LNCAP (cell line): ENCODE data around the gene RHBDL2.

Experiments
- CTCF ChIP-seq: fragments of 450-650 bp; IDR thresholded peaks from 2 replicates; pipeline ENCODE4 v1.5.1; 2017; ENCODE audit warnings: mild to moderate bottlenecking

The RHBDL2 gene

DNA sequence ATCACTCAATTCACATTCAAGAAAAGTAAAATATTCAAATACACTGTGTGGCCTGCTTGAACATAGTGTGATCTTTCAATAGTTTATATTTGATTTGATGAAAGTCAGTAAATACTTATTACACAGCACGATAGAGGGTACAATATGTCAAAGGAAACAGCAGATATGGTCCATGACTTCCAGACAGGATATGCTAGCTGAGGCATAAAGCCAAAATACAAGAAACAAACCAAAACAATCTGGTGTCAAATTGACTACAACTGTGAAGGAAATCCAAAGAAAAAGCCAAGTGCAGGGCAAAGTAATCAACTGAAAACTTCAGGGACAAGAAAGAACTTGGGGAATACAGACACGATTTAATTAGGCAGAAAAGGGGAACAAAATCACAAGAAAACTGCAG, 101.3 kb downstream of the RHBDL2 start:
- TF ChIP-seq CTCF, result no peak

DNA sequence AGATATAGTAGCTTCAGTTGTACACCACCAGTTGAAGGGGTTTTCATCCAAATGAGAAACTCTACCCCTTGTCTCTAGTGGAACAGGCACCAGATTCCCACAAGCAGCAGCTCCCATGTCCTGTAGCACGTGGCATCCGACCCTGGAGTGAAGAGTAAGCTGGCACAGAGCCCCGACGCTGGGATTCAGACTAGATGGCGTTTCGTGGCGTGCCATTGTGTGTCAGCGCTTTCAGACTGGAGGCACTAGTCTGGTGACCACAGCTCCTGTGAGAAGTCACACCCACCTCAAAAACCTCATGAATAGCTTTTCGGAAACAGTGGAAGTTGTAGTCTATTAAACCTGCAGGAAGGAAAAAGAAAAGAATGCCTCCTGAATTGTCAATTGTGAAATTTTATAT, 102.3 kb downstream of the RHBDL2 start:
- TF ChIP-seq CTCF, result no peak
